Kidney epithelial cell (primary cell): ENCODE results near the gene GTF3A. TPM values are rescaled to one million over a fixed set of nuclear protein-coding genes. Genes with fewer than 3 reads are reported as not detected.

ENCODE experiments used
- DNase-seq: peaks from one replicate; pipeline ENCODE4 v3.0.0-alpha.2; 2010; ENCODE audit warnings: low read depth
- H3K27me3 ChIP-seq: 2 replicates; pipeline ENCODE4 v1.6.0; 2011; ENCODE audit warnings: low read length; ENCODE audit not compliant: control insufficient read depth, insufficient read depth
- H3K36me3 ChIP-seq: 2 replicates; pipeline ENCODE4 v1.5.1; 2011; ENCODE audit warnings: low read length; ENCODE audit not compliant: control insufficient read depth, insufficient read depth
- H3K4me3 ChIP-seq: 2 replicates; pipeline ENCODE4 v1.5.1; 2011; ENCODE audit warnings: low read depth, mild to moderate bottlenecking, control low read depth, low read length
- total RNA-seq: library from RNA; depleted of rRNA; stranded (reverse); fragments of >200 nt; gene quantifications from 2 replicates; pipeline ENCODE4 v1.2.3, GENCODE V29; 2015
- TF ChIP-seq, protein P1 (sequence below): IDR thresholded peaks from 2 replicates; pipeline ENCODE4 v1.5.1; 2011; ENCODE audit warnings: mild to moderate bottlenecking, moderate library complexity, low read length, control low read depth, inconsistent platforms; ENCODE audit not compliant: insufficient read depth, poor library complexity, severe bottlenecking

The GTF3A gene
- total RNA-seq, 1 donor from 2014 or later: 177 TPM

DNA sequence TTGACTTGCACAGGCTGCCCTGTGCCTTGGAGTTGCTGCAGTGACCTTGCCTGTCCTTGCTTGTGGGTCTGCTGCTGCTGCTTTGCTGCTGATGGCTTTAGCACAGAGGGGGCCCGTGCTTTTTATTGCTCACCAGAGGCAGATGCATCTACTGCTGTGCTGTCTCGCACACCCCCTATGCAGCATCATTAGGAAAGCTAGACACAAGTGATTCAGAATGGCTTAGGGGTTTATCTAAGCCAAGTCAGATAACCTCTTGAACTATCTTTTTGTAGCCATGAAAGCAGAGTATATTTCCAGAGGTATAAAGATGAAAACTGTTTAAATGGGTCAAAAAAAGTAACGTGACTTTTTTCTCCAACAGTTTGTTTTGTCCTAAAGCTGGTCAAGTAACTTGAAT is 7.8 kb downstream of the GTF3A start:
- Histone ChIP-seq H3K36me3 (peaks cover 7% of the 10 kb centered on the region), H3K27me3 (no peaks in the 10 kb centered on the region), H3K4me3 (no peak overlapping the region)
- no peak for DNase-seq
- TF ChIP-seq, protein P1, sequence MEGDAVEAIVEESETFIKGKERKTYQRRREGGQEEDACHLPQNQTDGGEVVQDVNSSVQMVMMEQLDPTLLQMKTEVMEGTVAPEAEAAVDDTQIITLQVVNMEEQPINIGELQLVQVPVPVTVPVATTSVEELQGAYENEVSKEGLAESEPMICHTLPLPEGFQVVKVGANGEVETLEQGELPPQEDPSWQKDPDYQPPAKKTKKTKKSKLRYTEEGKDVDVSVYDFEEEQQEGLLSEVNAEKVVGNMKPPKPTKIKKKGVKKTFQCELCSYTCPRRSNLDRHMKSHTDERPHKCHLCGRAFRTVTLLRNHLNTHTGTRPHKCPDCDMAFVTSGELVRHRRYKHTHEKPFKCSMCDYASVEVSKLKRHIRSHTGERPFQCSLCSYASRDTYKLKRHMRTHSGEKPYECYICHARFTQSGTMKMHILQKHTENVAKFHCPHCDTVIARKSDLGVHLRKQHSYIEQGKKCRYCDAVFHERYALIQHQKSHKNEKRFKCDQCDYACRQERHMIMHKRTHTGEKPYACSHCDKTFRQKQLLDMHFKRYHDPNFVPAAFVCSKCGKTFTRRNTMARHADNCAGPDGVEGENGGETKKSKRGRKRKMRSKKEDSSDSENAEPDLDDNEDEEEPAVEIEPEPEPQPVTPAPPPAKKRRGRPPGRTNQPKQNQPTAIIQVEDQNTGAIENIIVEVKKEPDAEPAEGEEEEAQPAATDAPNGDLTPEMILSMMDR: no peak

DNA sequence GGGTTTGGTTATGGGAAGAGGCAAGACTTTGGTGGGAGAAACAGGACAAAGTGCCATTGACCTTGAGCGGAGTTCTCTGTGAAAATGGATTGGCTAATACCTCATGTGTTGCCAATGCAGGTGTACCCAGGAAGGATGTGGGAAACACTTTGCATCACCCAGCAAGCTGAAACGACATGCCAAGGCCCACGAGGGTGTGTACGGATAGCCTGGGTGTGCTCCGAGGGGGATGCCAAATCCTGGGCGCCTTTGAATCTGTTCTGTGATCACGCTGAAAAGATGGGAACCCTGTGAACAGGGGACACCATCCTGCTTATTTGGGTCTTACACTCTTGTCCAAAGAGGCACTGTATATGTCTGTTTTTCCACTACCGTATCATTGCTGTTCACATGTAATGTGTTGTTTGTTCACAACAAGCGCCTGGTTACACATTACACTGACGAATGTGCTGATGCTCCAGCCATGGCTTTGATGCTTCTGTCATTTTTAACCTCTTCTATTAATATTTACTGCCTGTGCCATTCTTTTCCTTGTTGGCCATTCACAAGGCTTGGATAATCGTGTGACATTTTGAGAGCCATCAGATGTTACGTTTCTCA is 8.3 kb downstream of the GTF3A start:
- DNase-seq: no peak
- peaks cover 7% of the 10 kb centered on the region for H3K36me3 ChIP-seq
- no peak overlapping the region for H3K4me3 ChIP-seq
- TF ChIP-seq, protein P1: no peak
- no peaks in the 10 kb centered on the region for H3K27me3 ChIP-seq

DNA sequence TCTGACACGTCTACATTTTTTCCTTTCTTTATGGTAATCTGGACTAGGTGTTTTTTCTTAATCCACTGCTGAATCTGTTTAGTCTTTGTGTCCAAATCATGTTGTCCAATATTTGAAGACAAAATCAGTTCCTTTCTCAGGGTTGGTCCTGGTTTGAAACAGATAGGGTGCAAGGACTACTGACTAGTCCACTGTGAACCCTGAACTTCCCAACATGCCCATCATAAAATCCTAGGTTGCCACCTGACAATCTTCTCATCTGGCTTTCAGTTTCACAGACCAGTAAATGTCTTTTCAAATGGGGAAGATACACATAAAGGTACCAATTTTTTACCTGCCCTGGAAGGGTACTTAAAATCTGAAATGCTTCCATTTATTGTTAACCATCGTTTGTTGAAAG is 12.7 kb downstream of the GTF3A start:
- TF ChIP-seq, protein P1: no peak
- H3K27me3 ChIP-seq: no peaks in the 10 kb centered on the region
- no peak overlapping the region for H3K4me3 ChIP-seq
- H3K36me3 ChIP-seq: peaks cover 5% of the 10 kb centered on the region
- no peak for DNase-seq

DNA sequence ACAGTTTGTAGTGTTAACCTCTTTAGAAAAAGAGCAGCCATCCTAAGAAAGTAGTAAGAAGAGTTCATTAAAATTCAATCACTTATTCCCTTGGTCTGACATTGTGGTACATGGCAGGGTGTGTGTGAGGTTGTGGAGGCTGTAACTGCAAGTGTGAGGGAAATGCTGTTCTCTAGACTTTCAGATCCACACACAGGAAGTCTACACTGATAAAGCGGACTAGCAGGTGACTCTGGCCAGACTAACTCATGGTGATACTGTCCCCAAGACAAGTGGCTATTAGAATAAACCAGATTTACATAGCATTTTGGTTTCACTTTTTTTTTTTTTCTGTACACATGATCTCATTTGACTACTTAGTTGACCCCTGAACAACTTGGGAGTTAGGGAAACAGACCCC is 16.0 kb downstream of the GTF3A start:
- no peaks in the 10 kb centered on the region for H3K27me3 ChIP-seq
- DNase-seq: no peak
- H3K36me3 ChIP-seq: no peaks in the 10 kb centered on the region
- H3K4me3 ChIP-seq: no peak overlapping the region
- TF ChIP-seq, protein P1: no peak

DNA sequence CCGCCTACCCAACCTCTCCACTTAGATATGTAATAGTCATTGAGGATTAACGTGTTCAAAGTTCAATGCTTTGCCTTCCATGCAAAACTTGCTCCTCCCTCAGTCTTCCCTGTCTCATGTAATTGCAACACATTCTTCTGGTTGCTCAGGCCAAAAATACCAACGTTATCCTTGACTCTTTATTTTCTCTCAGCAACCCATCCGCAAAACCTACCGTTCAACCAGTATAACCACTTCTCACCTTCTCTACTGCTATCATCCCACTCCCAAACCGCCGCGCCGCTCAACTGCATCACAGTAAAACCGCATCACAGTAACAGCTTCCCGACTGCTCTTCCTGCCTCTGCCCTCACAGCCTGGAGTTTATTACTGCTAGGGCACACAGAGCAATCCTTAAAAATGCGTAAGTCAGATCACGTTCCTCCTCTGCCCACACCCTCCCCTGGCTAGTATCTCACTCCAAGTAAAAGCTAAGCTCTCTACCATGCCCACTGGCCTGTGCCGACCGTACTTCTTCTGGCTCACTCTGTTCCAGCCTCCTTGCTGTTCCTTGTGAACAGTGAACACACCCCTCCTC is 17.7 kb downstream of the GTF3A start:
- Histone ChIP-seq H3K36me3 (no peaks in the 10 kb centered on the region), H3K27me3 (no peaks in the 10 kb centered on the region), H3K4me3 (no peak overlapping the region)
- TF ChIP-seq, protein P1: no peak
- DNase-seq: no peak

DNA sequence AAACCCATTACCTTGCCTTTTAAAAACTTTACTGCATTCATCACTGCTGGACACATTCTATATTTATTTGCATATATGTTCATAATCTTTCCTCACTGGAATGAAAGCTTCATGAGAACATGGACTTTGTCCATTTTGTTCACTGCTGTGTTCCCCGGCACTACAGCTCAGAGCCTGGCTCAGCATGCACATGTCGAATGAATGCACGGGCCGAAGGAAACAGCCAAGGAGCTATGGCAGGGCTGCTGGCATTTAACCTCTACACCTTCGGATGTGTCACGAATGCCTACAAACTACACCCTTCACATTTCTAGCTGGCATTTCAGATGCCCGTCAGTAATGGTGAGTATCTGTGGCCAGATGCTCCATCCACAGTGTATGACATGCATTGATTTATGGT is 18.4 kb downstream of the GTF3A start:
- Histone ChIP-seq H3K36me3 (no peaks in the 10 kb centered on the region), H3K4me3 (no peak overlapping the region), H3K27me3 (no peaks in the 10 kb centered on the region)
- DNase-seq: no peak
- TF ChIP-seq, protein P1: no peak
